Vein endothelial cell (primary cell): Measurements from ENCODE around the gene PIK3R2. TPM values are rescaled to one million over a fixed set of nuclear protein-coding genes. Genes with fewer than 3 reads are reported as not detected.

Experiments used
- small RNA-seq: library from RNA; depleted of rRNA; stranded (forward); fragments of <200 nt; gene quantifications from one replicate; pipeline ENCODE3, GENCODE V24; 2012
- total RNA-seq: library from RNA; depleted of rRNA; stranded (reverse); fragments of >200 nt; gene quantifications from 2 replicates; pipeline ENCODE4 v1.2.3, GENCODE V29; 2012

PIK3R2 gene
- total RNA-seq, result 10.8 and 11.1 TPM in 2 replicates

GRCh38 chr19:18152817-18153555 is at the start of gene PIK3R2:
PIK3R2 (plus strand) TSS chr19:18153163; CDS start chr19:18155880, 2,717 bp downstream.

DNA sequence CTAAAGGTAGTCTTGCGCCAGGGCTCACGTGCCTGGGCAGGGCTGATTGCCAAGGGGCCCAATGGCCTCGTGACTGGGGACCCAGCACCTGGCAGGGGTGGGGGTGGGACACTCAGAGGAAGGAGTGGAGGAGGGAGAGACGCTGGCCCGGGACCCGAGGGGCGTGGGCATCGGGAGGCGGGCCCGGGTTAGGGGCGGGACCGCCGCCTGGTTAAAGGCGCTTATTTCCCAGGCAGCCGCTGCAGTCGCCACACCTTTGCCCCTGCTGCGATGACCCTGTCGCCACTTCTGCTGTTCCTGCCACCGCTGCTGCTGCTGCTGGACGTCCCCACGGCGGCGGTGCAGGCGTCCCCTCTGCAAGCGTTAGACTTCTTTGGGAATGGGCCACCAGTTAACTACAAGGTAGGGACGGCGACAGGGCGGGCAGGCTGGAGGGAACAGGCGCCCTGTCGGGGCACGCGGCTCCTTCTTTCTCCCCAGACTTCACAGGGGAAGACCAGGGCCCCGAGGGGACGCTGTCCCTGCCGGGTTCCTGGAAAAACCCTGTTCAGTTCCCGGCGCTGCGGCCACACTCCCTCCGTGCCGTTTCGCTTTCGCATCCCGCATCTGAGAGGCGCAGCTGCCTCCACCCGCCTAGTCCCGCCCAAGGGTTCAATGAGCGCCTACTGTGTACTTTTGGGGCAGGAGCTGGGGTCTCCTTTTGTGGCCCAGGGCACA is 20.8 kb downstream of the PIK3R2 start, which contains the start of gene IFI30:
TSS of gene IFI30 (plus strand) at position 242 of the 717 bp plus-strand sequence. CDS start at position 271, 29 bp downstream.

GRCh38 chr19:18192673-18193387 is 39.9 kb downstream of the PIK3R2 start, which contains the start of gene MPV17L2:
MPV17L2 (plus strand) TSS chr19:18193218; CDS start chr19:18193282, 64 bp downstream.

GRCh38 chr19:18203863-18204393 is 51.0 kb downstream of the PIK3R2 start, which contains the start of gene RAB3A:
RAB3A (minus strand) TSS chr19:18204042; CDS start chr19:18202740, 1,302 bp downstream.

Small RNAs within 50 kb of the gene (small RNA-seq; reads per million reads assigned to genes)
- gene IFI30, result not detected

Other genes with a start within 250 kb of the PIK3R2 start
- 32.3 and 35.7 TPM in 2 replicates for gene CCDC124, start 220.1 kb upstream of the PIK3R2 start, total RNA-seq
- not detected in 2 replicates for gene KCNN1, start 186.1 kb upstream of the PIK3R2 start, total RNA-seq
- gene ARRDC2, start 145.0 kb upstream of the PIK3R2 start, total RNA-seq, result 13.1 and 20.9 TPM in 2 replicates
- 0.10 TPM in 1 of 2 replicates, not detected in the other for gene IL12RB1, start 66.2 kb upstream of the PIK3R2 start, total RNA-seq
- gene MAST3, start 55.4 kb upstream of the PIK3R2 start, total RNA-seq, result 2.0 and 2.8 TPM in 2 replicates
- gene IFI30, start 20.6 kb downstream of the PIK3R2 start, total RNA-seq, result 0.48 TPM in 1 of 2 replicates, not detected in the other
- gene MPV17L2, start 40.1 kb downstream of the PIK3R2 start, total RNA-seq, result 12.1 and 12.7 TPM in 2 replicates
- 0.65 and 0.67 TPM in 2 replicates for gene RAB3A, start 50.9 kb downstream of the PIK3R2 start, total RNA-seq
- 0.33 TPM in 1 of 2 replicates, not detected in the other for gene PDE4C, start 73.3 kb downstream of the PIK3R2 start, total RNA-seq
- 0.29 and 0.33 TPM in 2 replicates for gene IQCN, start 121.3 kb downstream of the PIK3R2 start, total RNA-seq
- 91.6 and 136 TPM in 2 replicates for gene JUND, start 128.5 kb downstream of the PIK3R2 start, total RNA-seq
- 120 and 135 TPM in 2 replicates for gene LSM4, start 169.9 kb downstream of the PIK3R2 start, total RNA-seq
- 19.3 and 21.9 TPM in 2 replicates for gene PGPEP1, start 187.4 kb downstream of the PIK3R2 start, total RNA-seq
- gene GDF15, start 233.0 kb downstream of the PIK3R2 start, total RNA-seq, result 87.0 and 159 TPM in 2 replicates
- not detected in 2 replicates for gene LRRC25, start 244.5 kb downstream of the PIK3R2 start, total RNA-seq